GM19455 (cell line): Measurements from ENCODE around the gene RNF214.

Experiments
- ATAC-seq: cut with Tn5 transposase; IDR thresholded peaks from one replicate; pipeline ENCODE4 v1.9.1; 2021; ENCODE audit not compliant: unreplicated experiment

The RNF214 gene

DNA sequence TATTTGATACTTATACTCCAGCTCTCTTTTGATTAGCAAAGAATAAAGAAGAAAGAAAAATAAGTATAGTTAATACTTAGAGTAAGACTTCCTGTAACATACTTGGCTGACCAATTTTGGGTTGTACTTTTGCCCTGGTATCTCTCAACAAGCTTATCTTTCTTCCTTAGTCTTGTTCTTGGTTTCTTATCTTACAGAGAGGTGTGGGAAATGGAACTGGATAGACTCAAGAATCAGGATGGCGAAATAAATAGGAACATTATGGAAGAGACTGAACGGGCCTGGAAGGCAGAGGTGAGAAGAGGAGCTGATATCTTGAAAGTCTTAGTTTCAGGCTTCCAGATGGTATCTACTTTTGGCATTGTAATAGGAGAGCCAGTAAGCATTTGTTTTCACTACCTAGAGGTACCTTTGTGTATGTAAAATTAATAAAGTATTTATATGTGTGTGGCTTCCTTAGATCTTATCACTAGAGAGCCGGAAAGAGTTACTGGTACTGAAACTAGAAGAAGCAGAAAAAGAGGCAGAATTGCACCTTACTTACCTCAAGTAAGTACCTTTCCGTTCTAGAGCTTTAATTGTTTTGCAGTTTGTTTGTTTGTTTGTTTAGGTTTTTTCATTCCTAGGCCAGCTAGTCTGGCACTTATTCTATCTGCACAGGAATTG lies 47.4 kb downstream of the RNF214 start:
- no peak for ATAC-seq

DNA sequence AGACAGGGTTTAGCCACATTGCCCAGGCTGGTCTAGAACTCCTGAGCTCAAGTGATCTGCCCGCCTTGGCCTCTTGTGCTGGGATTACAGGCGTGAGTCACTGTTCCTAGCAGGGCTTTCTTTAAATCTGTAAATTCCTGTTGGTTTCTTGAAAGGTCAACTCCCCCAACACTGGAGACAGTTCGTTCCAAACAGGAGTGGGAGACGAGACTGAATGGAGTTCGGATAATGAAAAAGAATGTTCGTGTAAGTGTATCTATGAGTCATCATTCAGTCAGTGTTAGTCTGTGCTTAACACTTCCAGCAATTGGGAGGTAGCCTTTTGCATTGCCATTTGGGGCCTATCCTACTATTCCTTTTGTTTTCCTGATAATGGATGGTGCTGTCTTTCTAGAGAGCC lies 48.7 kb downstream of the RNF214 start:
- ATAC-seq = no peak

DNA sequence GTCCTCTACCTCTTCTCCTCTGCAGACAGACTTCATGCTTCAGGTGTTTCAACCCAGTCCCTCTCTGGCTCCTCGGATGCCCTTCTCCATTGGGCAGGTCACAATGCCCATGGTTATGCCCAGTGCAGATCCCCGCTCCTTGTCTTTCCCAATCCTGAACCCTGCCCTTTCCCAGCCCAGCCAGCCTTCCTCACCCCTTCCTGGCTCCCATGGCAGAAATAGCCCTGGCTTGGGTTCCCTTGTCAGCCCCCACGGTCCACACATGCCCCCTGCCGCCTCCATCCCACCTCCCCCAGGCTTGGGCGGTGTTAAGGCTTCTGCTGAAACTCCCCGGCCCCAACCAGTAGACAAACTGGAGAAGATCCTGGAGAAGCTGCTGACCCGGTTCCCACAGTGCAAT lies 49.4 kb downstream of the RNF214 start:
- no peak for ATAC-seq

DNA sequence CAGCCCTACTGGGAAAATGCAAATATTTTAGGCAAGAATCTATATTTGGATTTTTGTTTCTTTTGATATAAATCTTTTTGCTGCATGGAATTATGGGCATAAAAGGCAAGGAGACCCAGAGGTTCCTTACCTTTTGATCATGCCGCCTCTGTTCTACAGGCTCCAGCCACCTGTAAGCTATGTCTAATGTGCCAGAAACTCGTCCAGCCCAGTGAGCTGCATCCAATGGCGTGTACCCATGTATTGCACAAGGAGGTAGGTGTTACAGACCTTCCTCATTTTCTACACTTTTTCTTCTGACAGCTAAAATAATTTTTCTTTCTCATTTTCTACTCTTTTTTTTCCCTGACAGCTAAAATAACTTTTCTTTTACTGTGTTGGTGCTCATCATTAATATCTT lies 50.5 kb downstream of the RNF214 start:
- no peak for ATAC-seq

DNA sequence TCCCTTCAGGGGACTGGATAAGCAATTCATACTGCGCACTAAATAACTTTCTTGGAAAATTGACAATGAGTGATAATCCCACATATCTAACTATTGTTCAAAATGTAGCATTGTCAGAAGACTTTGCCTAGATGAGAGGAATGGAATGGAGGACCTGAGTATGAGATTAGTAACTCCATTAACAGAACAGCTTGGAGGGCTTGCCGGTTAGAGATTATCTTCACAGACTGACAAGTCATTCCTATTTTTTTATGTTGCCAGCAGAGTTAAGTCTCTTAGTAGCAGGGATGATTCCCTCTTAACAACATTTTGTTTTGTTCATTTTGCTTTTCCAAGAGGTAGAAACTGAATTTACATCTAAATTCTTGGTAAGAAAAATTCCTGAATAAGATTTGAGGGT lies 51.6 kb downstream of the RNF214 start:
- no peak for ATAC-seq

DNA sequence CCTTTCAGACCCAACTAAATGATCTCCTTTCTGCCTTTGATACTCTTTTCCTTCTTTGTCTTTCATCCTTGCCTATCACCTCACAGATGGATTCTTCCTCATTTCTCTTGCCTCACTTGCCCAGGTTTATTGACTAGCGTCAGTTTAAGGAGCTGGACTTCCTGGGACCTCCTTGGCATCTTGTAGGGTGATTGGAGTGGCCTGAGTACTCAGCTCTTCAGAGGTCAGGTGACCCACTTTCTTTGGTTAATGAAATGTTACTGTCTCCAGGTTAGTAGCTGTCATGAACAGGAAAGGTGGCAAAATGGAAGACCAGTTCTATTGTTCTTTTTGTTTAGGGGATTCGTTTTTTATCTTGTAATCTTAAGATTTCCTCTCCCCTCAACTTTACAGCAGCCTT lies 54.1 kb downstream of the RNF214 start:
- ATAC-seq = no peak

DNA sequence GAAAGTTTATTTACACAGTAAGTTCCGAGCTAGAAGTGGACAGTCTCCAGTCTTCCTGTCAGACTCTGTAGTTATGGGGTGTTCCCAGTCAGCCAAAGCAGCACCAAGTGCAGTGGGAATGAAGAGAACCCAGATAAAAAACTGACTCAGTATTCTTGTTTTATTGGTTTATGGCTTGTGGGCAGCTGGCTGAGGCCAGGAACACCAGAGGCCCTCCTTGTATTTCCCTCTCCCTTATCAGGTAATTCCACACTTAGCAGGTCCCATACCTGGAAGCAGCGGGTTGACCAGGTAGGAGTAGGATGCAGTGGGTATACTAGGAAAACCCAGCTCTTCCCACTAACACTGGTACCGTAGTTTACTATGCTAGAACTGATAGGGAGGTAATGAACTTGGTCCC lies 55.2 kb downstream of the RNF214 start:
- ATAC-seq = no peak

DNA sequence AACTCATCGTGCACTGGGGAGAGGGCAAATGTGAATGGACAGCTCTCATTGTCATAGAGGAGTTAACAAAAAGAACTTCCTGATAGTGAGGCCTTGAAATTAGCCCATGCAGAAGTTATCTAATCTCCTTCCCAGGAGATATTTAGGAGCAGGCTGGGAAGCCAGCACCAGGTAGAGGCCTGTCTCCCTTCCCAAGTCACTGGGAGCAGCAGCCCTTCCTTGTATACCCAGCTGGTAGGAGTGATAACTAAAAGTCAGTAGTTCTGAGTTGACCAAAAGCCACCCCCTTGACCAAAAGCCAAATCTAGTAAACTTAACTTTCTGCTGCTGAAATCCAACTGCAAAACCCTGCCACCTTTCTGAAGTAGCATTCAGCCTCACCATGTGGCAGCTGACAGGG lies 57.3 kb downstream of the RNF214 start:
- ATAC-seq = no peak

DNA sequence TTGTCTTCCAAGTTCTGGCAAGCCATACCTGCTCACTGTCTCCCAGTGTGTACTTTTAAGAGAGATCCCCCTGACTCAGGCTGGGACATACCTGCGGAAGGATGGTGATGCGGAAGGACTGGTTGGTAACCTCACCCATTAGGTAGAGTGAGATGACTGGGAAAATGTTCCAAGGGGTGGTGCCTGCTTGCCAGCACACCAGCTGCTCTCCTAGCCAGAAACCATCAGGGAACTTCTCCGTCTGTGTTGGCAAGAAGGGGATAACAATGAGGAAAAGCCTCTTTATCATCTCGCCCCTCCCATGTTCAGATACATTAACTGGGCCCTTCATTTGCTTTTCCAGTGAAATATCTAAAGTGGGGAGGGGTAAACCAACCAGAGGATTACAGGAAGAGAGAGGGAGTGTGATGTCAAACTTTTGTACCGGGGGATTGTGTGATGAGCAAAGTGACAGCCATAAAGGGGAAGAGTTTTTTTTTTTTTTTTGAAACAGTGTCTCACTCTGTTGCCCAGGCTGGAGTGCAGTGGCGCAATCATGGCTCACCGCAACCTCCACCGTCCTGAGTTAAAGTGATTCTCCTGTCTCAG lies 58.4 kb downstream of the RNF214 start, which contains the start of gene BACE1-AS:
BACE1-AS (plus strand) TSS at position 538 of the 588 bp plus-strand sequence.
- ATAC-seq = no peak

DNA sequence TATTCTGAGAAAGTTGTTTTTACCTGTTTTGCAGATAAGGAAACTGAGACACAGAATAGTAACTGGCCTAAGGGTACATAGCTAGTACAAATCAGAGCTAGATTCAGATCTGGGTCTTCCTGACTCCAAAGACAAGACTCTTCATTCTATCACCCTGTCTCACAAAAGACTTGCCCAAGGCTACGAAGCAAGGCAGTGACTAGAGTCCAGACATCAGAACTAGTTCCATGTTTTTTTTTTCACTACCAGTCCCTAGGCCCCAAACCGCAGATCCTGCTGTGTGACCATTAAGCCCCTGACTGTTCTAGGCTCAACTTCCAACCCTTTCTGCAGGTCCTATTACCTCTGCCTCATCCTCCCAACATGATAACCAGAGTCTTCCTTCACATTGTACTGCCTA lies 60.1 kb downstream of the RNF214 start:
- no peak for ATAC-seq

DNA sequence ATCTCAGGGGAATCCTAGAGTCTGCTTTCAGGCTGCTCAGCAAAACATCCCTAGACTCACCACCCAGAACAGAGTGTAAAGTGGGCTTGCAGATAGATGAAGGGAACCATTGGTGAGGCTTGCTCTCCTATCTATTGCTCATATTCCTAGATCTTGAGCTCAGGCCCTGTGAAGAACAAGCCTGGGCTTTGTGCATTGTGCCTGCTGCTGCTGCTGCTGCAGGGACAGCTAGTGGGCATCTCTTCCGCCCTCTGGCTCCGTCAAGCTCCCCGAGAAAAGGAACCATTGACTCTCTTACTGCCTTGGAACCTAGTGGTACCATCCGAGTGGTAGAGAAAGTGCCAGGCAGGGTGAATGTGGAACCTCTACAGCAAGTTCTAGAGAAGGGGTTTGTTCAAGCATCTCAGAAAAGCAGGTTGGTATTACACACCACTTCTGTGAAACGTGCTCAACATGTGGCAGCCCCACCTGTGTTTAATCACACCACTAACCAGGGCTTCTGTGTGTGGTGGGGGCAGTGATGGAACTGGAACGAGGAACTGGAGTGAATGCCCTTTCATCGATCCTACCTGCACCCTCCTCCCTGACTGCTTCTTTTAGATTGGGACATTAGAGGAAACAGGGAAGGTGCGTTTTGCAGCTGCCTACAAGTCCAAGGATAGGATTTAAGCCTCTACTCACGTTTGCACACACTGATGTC lies 63.1 kb downstream of the RNF214 start:
- ATAC-seq = no peak

DNA sequence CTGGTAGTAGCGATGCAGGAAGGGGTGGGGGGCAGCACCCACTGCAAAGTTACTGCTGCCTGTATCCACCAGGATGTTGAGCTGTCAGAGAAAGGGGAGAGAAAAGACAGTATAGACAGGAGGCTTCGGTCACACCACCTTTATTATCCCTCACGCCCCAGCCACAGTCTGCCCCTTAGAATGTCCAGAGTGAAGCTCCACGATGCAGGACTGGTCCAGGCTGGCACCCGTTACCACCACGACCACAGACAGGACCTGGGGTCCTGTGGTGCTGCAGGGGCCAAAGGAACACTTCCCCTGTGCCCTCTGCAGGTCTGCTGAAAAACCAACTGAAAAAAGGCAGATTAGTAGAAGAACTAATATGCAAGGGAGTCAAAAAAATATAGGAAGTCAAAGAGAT lies 64.4 kb downstream of the RNF214 start:
- no peak for ATAC-seq

DNA sequence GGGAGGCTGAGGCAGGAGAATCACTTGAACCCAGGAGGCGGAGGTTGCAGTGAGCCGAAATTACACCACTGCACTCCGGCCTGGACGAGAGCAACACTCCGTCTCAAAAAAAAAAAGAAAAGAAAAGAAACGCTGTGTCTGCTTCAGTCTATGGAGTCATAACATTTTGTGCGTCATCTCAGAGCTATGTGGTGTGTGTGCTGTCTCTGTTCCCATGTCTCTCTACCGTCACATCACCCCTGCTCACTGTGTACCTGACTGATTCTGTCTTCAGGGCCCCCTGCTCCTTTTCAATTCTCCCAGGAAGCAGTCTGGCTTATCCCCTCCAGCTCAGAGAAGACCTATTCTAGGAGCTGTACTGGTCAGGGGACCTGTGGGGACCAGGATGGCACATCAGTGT lies 65.7 kb downstream of the RNF214 start:
- no peak for ATAC-seq

DNA sequence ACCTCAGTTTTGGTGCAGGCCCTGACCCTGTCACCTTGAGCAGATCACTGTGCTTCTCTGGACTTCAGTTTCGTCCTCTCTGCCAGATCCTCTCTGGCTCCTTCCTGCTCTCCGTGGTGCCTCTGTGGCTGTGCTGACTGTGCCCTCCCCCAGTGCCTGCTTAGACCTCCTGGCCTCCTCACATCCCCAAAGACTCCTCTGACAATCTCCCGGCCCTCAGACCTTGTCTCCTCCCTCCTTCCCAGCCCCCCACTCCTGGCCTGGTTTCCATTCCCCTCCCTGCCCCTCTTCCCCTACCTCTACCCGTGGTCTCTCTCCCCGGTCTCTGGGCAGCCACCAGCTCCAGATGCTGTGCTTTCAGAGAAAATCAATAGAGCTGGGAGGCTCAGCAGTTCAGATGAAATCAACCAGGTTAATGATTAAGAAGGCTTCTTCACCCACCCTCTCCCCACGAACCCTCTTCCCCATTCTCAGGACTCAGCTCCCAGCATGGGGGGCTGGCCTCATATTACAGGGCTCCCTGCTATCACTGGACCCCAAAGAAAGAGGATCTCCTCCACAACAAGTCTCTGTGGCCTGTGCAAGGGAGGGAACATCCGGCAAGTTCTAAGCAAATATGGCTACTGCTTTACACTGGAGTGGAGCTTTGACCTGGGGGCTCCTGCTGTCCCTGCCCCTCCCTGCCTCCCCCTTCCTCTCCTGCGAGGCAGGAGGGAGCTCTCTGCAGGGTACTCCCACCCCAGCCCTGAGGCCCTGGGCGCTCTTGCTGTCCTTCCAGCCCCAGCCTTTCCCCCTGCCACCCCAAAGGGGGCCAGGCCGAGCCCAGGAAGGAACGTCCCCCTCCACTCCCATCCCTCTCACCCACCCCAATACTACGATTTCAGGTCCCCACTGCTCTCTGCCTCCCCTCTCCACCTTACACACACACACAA lies 67.1 kb downstream of the RNF214 start:
- no peak for ATAC-seq

DNA sequence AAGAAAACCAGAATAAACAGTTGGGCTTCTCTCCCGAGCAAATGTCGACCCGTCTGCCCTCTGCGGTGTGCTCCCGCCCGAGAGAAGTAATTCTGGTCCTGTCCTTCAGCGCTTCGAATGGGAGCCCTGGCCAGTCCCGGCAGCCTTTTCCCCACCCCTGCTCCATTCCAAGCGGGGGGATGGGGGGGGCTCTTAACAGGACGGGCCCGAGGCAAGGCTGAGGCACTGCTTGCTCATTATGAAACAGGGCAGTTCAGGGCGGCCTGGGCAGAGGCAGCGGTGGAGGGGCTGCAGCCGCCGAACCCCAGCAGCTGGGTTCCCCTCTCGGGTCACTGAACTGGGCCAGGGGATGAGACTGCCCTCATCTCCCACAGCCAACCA lies 67.8 kb downstream of the RNF214 start:
- ATAC-seq = no peak

DNA sequence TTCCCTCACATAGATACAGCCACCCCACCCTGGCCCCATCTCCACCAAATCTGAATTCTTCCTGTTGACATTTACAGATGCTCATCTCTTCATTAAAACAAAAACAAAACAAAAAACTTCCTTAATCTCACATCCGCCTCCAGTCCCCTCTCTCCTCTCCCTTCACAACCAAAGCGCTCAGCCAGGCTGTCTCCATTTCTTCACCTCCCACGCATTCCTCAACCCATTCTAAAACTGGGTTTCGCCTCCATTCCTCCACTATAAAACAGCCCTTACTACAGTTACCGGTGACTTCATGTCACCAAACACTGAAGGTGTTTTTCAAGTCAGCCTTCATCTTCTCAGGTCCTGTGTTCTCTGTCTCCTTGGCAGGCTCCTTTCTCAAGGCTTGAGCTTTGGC lies 68.3 kb downstream of the RNF214 start:
- ATAC-seq = no peak

DNA sequence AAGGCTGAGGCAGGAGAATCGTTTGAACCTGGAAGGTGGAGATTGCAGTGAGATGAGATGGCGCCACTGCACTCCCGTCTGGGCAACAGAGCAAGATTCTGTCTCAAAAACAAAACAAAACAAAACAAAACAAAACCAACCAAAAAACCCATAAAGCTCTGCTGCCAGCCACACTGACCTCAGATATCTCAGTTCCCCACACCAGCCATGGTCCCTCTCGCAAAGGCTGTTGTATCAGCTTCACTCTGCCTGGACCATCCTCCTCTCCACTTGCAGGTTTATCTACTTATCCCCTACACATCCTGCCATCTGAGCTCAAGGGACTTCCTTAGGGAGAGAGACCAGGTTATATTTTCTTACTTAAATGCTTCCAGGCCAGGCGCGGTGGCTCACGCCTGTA lies 69.8 kb downstream of the RNF214 start:
- ATAC-seq = no peak

DNA sequence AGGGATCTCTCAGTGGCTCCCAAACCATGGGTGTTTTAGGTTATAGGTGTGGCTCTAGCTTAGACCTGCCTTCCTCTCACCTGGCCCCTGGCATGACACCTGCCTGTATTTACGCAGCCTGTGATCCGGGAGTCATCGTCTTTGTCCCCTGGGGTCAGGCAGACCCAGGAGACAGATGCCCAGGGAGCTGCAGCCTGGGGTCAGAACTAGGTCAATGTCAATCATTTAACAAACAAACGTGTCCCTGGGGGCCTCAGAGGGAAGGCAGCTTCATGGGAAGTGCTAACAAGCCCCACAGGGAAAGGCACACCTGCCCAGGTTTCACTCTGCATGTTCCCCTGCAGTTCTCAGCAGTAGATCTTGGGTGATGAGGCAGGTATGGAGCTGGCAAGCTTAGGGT lies 70.6 kb downstream of the RNF214 start:
- ATAC-seq = no peak

DNA sequence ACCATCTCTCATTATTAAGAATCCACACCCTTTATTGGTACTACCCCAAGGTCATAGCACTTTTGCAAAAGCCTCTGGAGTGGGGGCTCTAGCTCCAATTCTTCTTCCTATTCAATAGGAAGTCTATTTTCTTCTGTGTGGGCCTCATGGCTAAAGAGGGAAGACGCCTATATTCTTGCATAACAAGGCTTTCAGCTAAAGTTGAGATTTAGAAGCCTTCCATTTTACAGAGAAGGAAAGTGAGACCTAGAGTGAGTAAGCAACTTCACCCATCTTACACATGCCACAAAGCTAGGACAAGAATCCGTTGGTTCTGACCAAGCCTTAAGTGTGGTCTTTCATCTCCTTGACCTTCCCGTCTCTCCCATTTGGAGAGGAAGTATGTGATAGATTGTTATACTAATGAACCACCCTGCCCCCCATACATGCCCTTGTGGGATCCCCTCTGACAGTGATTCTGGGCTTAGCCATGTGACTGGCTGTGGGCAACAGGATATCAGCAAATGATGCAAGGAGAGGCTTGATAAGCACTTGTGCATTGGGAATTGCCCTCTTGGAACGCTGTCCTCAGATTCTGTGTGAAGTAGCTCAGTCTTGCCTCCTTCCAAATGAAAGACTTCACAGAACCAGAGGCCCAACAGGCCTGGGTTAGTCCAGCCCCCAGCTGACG lies 71.3 kb downstream of the RNF214 start:
- ATAC-seq = no peak

DNA sequence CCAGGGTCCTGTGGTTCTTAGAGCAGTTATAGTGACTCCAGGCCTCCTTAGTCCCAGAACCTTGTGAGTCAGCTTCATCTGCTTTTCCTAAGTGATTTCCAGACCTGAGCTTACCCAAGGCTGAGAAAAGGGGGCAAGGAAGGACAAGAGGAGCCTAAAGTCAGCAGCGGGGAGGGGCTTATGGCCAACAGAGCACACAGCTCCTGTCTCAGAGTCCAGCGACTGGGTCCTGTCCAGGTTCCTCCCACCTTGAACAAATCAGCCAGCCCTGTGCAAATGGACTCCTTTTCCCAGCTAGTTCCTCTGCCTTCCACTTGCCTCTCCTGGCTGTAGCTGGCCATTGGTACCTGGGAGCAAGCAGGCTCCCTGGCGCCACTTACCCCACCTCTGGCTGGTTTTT lies 72.7 kb downstream of the RNF214 start:
- ATAC-seq = no peak

DNA sequence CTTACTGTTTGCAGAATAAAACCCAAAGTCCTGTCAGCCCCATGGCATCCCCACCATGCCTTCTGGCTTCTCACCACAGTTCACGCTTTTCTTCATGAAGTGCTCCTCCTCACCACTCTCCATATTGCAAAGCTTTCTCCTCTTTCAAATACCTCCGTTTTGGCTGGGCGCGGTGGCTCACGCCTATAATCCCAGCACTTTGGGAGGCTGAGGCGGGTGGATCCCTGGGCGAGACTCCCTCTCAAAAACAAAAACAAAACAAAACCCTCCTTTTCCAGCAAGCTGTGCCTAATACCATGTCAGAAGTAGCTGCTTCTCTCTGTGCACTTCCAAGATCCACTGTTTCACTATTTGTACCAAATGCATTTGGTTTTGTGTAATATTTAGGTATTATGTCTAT lies 76.8 kb downstream of the RNF214 start:
- no peak for ATAC-seq
